ENCODE results near the gene GZMH. TPM values are rescaled to one million over a fixed set of nuclear protein-coding genes. Genes with fewer than 3 reads are reported as not detected.

The GZMH gene
- total and polyA plus RNA-seq, 2 donors (not counting 3 experiments of a cell fraction or from before 2014, with no cell fraction given): not detected

GRCh38 chr14:24632336-24632735 lies 22.9 kb upstream of the GZMH start:
- Histone ChIP-seq H3K79me2 (ENCODE audit: control insufficient read depth, insufficient read depth, low read length) (no peaks in the 10 kb centered on the region), H3K4me1 (ENCODE audit: control insufficient read depth, extremely low read depth, insufficient read depth, low read length) (no peaks in the 10 kb centered on the region), H4K20me1 (replicated peaks; ENCODE audit: control insufficient read depth, extremely low read depth, insufficient read depth, low read length) (no peaks in the 10 kb centered on the region), H3K36me3 (ENCODE audit: control insufficient read depth in 2 of 2, extremely low read depth in 1 of 2, insufficient read depth in 2 of 2, low read length in 2 of 2) (no peaks in the 10 kb centered on the region), H3K4me3 (replicated peaks in 1 of 3; ENCODE audit: insufficient read depth in 1 of 3, low read depth in 1 of 3, low read length in 3 of 3) (no peak overlapping the region), H3K9me1 (replicated peaks; ENCODE audit: control insufficient read depth, extremely low read depth, insufficient read depth, low read length) (no peaks in the 10 kb centered on the region), H3K9me3 (replicated peaks; ENCODE audit: control insufficient read depth, insufficient read depth, low read length) (no peaks in the 10 kb centered on the region), H3K4me2 (ENCODE audit: insufficient read depth, low read length) (no peak overlapping the region), H3K27ac (ENCODE audit: insufficient read depth, low read depth, low read length) (no peak overlapping the region), H3K9ac (replicated peaks; ENCODE audit: extremely low read depth, insufficient read depth, low read length) (no peak overlapping the region), H2AFZ (ENCODE audit: low read depth, low read length) (no peak overlapping the region), H3K27me3 (ENCODE audit: control insufficient read depth in 2 of 2, insufficient read depth in 2 of 2, low read length in 2 of 2) (no peaks in the 10 kb centered on the region)
- intact Hi-C loops (cut with micrococcal nuclease): no loop called here
- DNase-seq (ENCODE audit: low read depth, low spot score): no peak
- no TSS peak for BruUV-seq (replicated peaks)
- FAIRE-seq: no peak
- dilution Hi-C loops (cut with MboI; ENCODE audit: extremely low pct_ligation_motif_present, low sequenced_read_pairs): no loop called here
- TF ChIP-seq EZH2 (IDR thresholded peaks at IDR 0.05; ENCODE audit: borderline replicate concordance, low read depth, low read length, severe bottlenecking): no peak
- no peak for TF ChIP-seq POLR2AphosphoS5 (IDR thresholded peaks at IDR 0.05; ENCODE audit: insufficient read depth, low read depth, low read length)
- TF ChIP-seq MAX (IDR thresholded peaks at IDR 0.05; ENCODE audit: insufficient read depth, insufficient read length): no peak
- no peak for TF ChIP-seq CTCF (IDR thresholded peaks at IDR 0.05; ENCODE audit: extremely low read depth in 1 of 2, insufficient read depth in 1 of 2, low read depth in 1 of 2, low read length in 2 of 2)
- no peak for TF ChIP-seq GATA2 (IDR thresholded peaks at IDR 0.05; ENCODE audit: insufficient read depth, insufficient read length, low read depth, low read length)
- no peak for TF ChIP-seq FOS (IDR thresholded peaks at IDR 0.05; ENCODE audit: borderline replicate concordance, insufficient read depth, low read length)
- TF ChIP-seq POLR2A (IDR thresholded peaks at IDR 0.05; ENCODE audit: low read depth, low read length): no peak
- TF ChIP-seq MYC (IDR thresholded peaks at IDR 0.05; ENCODE audit: low read depth, low read length): no peak
- TF ChIP-seq JUN (IDR thresholded peaks at IDR 0.05; ENCODE audit: borderline replicate concordance, insufficient read depth, insufficient read length, low read depth): no peak
- POLR2A ChIA-PET: no interaction called here
- CTCF ChIA-PET: no interaction called here
